Hematopoietic multipotent progenitor cell treated with erythropoietin and hydrocortisone succinate and interleukin-3 and kit ligand, for 17 days (in vitro differentiated cells): ENCODE measurements around the gene SAFB.

Experiments used
- DNase-seq: peaks from one replicate; pipeline ENCODE4 v3.0.0-alpha.2; 2015; ENCODE audit warnings: low spot score

Gene SAFB

DNA sequence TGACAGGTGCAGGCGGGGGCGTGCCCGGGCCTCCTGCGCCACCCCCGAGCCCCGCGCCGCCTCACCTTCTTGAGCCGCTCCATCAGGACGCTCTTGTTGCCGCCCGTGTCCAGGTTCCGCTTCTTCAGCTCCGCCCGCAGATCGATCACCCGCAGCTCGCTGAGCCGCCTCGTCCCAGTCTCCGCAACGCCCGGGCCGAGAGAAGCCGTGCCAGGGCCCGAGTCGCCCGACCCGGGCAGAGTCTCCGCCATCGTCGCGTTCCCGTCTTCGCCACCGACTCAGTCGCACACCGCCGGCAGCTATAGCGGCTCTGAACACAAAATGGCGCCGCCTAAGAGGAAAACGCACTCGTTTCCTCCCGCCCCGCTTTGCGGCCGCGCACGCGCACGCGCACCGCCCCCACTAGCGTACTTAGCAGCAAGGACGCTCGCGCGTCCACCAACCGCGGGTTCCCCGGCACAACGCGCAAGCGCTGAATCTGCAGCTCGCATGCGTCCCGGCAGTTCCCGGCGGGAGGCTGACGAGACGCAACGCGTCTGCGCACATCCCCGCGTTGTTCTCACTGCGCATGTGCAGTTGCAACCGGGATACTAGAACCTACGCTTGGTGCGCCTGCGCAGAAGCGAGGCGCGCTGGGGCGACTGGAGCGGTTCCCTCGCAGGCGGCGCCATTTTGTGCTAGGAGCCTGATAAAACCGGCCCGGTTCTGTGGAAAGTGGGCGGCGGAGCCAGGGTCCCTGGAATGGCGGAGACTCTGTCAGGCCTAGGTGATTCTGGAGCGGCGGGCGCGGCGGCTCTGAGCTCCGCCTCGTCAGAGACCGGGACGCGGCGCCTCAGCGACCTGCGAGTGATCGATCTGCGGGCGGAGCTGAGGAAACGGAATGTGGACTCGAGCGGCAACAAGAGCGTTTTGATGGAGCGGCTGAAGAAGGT lies at the start of gene SAFB, which contains the start of gene SAFB2:
Gene SAFB, plus strand, starts transcription at position 619 of the 932 bp plus-strand sequence. Its CDS starts 123 bp downstream, at position 742.
Gene SAFB2, minus strand, starts transcription at position 312 of the 932 bp plus-strand sequence. Its CDS starts 61 bp downstream, at position 251.
- peak; percentile 100 for DNase-seq

DNA sequence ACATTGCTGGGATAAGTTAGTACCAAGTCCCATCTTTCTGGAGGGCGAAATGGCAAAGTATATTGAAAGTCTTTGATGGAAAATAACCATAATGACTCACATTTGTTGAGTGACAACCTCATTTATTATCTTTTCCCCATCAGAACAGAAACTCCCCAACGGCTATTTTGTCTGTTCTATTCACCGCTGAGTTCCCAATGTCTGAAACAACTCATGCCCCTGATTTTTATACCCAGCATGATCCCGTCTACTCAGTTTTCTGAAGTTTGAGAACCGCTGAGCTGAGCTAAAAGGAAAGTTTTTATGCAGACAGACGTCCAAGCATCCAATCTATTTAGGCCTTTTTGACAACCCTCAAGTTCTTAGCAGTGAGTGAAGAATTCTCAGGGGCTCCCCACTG lies 47.3 kb upstream of the SAFB start:
- DNase-seq, result no peak

DNA sequence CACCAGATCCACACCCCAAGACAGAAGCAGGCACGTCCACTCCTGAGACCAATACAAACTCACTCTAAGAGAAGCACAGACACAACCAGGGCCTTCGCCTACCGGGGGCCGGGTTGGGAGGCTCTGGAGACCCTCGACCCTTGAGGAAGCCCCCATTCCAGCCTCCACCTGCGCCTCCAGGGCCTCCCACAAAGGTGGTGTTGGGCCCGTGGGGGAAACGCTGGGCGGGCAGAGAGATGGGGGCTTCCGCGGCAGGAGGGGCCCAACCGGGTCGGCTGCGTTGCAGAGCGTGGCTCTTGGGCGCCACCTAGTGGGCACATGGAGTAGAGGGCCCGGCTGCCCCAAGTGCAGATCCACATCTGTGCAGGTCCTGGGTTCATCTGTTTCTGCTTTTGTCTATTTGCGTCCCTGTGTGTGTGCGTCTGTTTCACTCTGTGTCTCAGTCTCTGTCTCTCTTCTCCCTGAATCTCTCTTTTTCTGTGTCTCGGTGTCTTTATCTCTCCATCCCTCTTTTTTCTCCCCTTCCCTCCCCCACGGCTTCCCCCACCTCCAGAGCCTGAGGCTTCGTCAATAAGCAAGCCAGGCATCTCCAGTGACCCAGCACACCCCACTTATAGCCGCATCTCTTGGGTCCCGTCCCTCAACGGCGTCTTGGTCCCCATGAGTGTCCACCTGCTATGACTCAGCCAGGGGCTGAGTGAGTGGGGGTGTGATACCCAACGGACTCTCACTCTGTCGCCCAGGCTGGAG lies 44.6 kb upstream of the SAFB start:
- DNase-seq, result peak; percentile 72

DNA sequence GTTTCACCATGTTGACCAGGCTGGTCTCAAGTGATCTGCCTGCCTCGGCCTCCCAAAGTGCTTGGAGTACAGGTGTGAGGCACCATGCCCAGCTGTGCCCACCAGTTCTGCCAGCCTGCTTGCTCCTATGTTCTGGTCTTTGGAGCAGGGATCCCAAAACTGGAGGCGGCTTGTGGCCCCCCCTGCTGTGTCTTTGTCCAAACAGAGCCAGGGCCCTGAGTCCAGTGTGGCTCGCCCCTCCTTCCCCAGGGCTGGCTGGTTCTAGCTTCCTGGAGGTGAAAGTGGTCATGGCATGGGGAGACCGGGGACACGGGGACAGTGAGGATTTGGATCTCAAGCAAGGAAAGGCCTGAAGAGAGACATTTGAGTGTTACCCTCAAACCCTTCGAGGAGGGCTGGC lies 43.6 kb upstream of the SAFB start:
- DNase-seq, result no peak

DNA sequence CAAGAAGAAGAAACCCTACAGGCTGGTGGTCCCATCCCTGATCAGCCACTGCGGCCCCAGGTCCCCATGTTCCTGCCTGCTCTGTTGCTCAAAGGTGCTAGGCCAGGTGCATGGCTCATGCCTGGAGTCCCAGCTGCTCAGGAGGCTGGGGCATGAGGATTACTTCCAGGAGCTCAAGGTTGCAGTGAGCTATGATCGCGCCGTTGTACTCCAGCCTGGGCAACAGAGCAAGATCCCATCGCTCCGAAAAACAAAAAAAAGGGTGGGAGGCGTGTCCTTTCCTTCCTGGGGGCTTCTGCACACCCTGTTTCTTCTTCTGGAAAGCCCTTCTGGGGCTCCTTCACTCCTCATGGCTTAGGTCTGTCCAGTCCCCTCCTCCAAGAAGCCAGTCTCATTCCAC lies 43.2 kb upstream of the SAFB start:
- DNase-seq, result no peak

DNA sequence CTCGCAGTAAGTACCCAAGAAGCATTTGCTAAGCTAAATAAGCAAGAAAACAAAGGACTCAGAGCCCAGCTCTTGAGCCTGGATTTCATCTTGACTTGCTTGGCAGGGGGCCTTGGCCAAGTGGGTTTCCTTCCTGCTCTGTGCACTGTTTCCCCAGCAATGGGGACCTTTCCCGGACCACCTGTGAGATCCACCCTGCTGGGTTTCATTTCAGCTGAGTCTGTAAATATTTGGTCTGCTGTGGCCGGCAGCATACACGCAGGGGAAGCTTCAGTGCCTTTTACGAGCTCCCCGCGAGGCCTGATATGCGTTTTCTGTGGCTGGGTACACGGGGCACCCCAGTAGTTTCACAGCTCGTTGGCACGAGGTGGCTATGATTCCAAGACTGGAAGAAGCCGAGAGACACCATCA lies 42.7 kb upstream of the SAFB start:
- DNase-seq, result no peak

DNA sequence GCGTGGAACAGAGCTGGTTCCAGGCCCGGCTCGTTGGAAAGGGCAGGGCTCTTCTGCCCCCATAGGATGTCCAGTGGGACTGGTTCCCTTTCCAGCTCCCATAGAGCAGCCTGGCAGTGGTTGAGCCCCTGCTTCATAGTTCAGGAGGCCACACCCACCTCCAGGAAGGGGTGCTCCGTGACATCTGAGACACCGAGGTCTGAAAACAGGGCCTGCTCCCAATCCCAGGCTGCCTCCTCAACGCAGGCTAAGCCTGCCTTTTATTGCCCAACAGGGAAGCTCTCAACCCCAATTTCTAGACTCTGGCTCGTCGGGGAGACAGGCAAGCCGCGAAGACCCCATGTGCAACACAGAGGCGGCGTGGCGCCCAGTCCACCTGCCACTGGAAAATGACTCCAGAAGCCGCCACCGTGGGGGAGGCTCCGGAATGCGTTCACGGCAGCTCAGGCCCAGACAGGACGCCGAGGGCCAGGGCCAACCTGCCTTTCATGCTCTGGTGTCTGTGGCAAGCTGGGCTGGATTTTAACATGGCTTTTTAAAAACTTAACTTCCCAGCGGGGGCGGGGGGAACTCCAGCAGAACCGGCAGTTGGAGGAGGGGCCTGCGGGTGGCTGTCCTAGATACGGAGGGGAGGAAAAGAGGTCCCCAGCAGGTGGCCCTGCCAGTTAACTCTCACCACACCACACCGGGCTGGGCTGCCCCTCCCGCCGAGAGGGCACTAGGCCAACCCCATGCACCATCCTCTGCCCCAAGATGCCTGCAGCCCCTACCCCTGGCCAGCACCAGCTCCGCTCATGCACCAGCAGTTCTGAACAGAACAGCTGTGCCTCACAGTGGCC lies 37.2 kb upstream of the SAFB start:
- peak; percentile 53 for DNase-seq

DNA sequence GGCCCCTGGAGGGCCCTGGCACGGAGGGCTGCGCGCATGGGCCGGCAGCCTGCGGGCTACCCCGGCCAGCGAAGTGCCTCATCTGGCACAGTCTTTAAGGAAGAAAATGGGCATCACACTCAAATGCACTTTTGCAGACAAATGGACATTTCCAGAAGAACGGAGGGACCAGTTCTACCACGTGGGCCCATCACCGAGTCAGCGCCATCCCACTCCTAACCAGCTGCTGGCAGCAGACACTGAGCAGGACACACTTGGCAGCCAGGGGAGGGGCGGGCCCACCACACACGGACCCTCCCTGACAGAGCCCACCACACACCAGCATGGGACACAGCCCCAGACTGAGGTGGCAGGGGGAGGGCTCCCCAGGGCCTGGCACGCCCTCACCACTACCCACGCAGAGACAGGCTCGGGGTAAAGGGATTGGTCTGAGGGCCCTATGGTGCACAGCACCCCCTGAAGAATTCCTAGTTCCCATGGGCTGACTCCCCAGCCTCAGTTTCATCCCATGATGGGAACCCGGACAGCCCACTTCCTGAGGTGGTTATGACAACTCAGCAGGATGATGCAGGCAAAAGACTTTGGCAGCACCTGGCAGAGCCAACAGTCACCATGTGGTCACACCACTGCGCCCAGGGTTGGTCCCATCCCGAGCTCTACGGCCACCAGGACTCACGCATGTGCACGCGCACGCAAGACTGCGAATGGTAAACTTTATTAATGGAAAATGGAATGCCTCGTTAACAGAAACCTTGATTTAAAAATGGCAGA lies 36.4 kb upstream of the SAFB start:
- DNase-seq, result no peak

DNA sequence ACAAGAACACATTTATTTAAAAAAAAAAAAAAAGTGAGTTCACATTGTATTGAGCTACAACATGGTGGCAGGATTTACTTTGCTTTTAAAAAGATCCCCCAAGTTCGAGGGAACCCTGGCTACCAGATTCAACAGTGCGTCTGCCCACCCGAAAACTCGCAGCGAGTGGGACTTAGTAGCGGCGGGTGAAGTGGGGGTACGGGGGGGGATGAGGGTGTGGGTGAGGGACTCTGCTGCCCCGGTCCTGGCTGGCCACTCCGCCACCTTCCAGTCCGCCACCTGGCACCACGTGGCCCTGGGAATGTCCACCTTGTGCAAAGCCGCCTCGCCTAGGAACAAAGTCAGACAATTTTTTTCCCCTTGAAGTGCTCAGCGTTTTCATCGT lies 35.8 kb upstream of the SAFB start:
- DNase-seq, result no peak

DNA sequence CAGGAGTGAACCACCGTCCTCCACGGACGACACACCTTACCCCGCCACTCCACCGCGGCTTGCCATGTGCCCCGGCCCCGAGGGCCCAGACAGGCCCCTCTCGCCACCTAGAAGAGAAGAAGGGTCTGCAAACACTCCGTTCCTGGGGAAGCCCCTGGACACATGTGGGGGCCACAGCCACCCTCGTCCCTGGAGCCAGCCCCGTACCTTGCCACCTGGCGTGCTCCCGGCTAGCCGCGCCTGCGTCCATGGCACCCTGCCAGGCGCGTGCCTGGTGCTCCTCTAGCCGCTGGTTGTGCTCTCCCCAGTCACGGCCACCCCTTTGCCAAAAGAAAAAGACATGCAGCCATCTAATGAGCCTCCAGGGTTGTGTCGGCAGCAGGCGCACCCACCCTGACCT lies 35.2 kb upstream of the SAFB start:
- DNase-seq, result no peak

DNA sequence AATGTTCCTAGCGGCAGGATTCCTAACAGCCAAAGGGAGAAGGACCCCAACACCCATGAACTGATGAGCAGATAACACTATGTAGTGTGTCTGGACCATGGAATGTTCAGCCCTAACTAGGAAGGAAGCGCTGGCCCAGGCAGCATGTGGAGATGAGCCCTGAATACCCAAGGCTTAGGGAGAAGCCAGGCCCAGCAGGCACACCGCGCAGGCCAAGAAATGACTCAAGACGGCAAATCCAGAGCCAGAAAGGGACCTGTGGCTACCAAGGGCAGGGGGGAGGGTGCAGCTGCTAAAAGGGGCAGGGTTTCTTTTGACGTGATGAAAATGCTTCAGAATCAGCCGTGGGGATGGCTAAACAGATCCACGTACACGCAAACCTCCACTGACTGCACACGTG lies 34.4 kb upstream of the SAFB start:
- no peak for DNase-seq

DNA sequence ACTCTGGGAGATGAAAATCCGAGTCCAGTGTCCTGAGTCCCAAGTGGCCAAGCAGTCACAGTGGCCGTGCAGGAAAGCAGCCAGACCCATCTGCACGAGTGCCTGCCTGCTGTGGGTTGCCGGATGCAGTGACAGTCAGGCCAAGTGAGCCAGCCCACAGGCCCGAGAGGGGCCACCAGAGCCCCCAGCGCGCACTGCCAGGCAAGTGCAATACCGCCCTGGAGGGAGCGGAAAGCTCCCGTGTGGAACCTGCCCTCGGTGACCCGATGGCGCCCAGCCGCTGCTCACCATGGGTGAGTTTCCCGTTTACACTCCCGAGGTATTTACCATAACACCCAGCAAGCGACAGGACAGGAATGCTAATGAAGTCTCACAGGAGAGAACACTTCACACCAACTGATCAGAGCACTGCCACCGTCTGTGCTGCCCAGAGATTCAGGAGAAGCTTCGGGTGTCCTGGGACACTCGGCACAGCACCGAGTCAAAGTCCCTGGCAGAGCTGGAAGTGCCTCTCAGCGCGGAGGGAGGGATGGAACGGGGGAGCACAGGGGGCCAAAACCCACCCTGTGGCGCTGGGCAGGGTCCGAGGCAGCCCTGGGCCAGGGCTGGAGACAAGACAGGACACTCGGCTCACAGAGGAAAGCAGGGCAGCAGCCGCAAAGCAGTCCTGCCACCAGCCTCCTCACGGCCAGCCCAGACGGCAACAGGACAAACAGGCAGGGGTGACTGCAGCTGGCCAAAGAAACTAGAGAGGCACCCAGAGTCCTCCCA lies 33.8 kb upstream of the SAFB start:
- no peak for DNase-seq

DNA sequence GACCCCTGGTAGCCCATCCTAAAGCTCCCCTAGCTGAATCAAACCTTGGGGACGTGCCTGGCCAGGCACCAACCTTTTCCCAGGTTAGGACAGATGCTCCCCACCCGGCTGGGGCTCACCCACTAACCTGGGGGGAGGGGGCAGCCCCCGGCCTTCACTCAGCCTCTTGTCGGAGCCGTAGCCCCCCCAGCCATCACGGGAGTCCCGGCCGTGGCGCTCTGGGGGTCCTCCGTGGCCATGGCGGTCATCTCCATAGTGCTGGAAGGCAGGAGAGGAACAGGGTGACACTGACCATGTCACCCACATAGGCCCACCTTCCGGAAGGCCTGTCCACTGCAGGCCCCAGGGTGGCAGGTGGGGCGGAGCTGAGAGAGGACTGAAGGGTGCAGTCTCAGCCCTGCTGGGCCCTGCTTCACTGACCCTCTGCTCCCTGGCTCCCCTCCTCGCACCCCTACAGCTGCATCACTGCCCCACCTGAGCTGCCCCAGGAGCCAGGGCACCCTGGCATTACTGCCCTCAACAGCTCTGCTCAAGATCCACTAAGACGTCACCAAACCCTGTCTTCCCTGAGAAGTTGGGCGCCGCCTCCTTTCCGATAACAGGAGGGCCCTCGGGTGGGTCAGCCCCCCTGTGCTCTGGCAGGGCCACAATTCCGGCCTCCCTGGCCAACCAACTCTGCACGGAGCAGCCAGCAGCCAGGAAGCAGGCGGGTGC lies 32.6 kb upstream of the SAFB start:
- no peak for DNase-seq

DNA sequence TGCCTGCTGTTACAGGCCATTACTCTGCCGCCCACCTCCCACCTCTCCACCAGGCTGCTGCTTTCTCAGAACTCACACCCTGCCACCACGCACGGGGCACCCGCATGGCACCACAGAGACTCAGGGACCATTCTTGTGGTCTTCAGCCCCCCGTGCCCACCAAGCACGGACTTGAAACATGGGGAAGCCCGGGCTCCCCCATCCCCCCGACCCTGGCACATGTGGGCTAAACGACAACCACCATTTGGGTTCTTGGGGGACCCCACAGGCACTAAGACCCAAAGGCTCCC lies 32.1 kb upstream of the SAFB start:
- DNase-seq, result no peak

DNA sequence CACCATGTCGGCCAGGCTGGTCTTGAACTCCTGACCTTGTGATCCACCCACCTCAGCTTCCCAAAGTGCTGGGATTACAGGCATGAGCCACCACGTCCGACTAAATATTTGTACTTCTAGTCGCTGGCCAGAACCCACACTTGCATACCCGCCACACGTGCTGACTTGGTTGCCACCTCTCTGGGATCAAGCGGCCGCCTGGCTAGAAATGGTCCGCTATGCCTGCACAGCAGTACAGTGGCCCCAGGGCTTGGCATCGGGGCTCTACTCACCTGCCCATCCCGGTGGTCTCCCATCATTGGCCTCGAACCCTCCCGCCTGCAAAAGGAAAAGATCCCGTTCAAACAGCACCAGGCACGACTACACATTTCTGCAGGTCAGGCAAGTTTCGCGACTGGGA lies 31.4 kb upstream of the SAFB start:
- no peak for DNase-seq

DNA sequence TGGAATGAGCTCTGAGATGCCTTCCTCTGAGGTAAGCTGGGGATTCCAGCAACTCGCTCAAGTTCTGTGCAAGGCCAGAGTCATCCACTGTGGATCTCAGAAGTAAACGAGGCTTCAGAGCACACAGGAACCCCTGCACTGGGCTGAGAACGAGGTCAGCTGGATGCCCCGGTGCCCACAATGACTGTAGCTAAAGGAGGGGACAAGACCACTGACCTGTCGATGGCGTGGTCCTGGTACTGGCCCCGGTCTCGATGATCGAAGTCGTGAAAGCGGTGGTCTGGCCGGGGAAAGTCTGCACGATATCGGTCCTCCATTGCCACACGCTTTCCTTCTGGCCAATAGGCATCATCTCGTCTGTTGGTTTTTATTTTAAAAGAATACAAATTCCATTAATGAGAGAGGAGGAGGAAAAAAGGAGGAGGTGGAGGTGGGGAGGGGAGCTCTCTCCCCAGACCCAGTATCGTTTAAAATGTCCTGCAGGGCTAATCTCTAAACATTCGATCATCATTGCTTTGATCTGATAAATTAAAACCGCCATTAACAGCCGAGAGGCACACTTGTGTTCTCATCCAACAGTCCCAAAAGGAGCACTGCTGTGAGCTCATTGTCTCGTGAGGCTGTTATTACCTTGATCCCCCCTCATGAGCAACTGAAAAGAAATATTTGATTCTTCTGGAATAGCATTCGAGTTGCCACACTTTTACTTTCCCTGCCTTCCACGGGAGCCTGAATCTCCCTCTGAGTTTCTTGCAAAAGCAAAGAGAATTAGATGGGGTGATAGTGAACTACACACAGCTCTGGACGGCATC lies 30.1 kb upstream of the SAFB start:
- no peak for DNase-seq

DNA sequence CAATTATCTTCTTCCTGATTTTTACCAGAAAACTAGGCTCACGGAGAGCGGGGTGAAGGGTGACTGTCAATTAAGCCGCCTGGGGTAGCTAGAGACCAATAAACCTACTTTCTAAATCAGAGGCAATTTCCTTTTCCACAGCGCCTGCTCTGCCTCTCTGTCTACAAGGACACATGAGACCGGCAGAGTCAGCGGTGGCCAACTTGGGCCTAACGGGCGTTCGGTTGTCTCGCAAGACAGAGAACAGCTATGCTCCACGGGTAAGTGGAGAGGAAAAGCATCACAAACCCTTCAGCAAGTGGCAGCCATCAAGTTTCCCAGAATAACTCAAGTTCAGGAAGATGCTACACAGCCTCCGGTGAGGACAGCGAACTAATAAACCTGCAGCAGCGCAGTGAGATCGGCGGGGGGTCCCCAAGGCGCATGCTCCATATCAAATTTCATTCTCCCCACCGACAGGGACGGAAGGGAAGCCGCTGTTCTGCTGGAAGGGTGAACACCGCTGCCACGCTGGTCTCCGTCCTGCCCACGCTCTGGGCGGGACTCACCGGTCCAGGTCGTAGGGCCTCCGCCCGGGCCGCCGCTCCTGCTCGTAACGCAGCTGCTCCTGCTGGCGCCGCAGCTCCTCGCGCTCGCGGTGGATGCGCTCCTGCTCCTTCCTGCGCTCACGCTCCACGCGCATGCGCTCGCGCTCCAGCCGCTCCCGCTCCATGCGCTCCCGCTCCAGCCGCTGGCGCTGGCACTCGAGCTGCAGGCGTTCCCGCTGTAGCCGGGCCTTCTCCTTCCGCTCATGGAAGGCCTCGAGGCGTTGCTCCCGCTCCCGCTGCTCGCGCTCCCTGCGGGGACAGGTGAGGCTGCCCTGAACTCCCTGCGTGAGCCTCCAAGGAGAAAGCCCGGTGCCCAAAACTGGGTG lies 29.3 kb upstream of the SAFB start:
- no peak for DNase-seq

DNA sequence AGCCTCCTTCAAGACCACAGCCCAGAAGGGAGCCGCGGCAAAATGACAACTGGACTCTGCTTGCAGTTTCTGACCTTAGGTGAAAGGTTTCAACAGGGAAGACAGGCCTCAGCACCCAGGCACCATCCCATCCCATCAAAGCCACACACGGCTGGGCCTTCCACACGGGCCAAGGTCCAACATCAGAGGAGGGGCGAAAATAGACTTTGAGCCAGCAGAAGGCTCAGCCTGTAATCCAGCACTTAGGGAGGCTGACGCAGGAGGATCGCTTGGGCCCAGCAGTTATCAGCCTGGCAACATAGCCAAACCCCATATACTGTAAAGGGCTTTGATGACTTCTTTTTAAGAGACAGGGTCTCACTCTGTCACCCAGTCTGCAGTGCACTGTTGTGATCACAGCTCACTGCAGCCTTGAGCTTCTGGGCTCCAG lies 28.3 kb upstream of the SAFB start:
- DNase-seq, result no peak
